Calu3 (cell line): Measurements from ENCODE around the gene SLC10A3. TPM values are rescaled to one million over a fixed set of nuclear protein-coding genes. Genes with fewer than 3 reads are reported as not detected.

Experiments used
- Bru-seq: library from RNA; stranded (reverse); fragments of 400-500 nt; gene quantifications from one replicate; lab custom pipeline; 2021; lab: Mats Ljungman, UMichigan
- BruChase-seq, 2 experiments: library from RNA; stranded (reverse); fragments of 400-500 nt; gene quantifications; one replicate each; lab custom pipeline; 2021; lab: Mats Ljungman, UMichigan
- BruUV-seq: library from RNA; stranded (reverse); fragments of 400-500 nt; replicated peaks from 2 replicates; lab custom pipeline; 2021; lab: Mats Ljungman, UMichigan
- CTCF ChIA-PET: fragments of 300-600 bp; sonication (Branson Sonifier 250); formaldehyde crosslinking; loops from one replicate; lab custom pipeline; 2022; ENCODE audit warnings: antibody characterized with exemption; lab: Charles Lee
- DNase-seq: peaks from one replicate; pipeline ENCODE4 v3.0.0; 2022
- H3K27ac Mint-ChIP-seq: one replicate; pipeline ENCODE4 v1.8.0; 2022; ENCODE audit warnings: mixed read lengths; ENCODE audit not compliant: unreplicated experiment
- H3K27me3 Mint-ChIP-seq: one replicate; pipeline ENCODE4 v1.8.0; 2022; ENCODE audit warnings: mixed read lengths; ENCODE audit not compliant: unreplicated experiment
- H3K36me3 Mint-ChIP-seq: one replicate; pipeline ENCODE4 v1.8.0; 2022; ENCODE audit warnings: mild to moderate bottlenecking, moderate library complexity, mixed read lengths; ENCODE audit not compliant: insufficient read depth, unreplicated experiment
- H3K4me1 Mint-ChIP-seq: one replicate; pipeline ENCODE4 v1.8.0; 2022; ENCODE audit warnings: mild to moderate bottlenecking, low read depth, mixed read lengths; ENCODE audit not compliant: unreplicated experiment
- H3K4me3 Mint-ChIP-seq: one replicate; pipeline ENCODE4 v1.8.0; 2022; ENCODE audit warnings: mild to moderate bottlenecking, low read depth, moderate library complexity, mixed read lengths; ENCODE audit not compliant: unreplicated experiment
- H3K9me3 Mint-ChIP-seq: one replicate; pipeline ENCODE4 v1.8.0; 2022; ENCODE audit warnings: low read depth, mixed read lengths; ENCODE audit not compliant: unreplicated experiment
- intact Hi-C: fragments of 100-400 bp; cut with micrococcal nuclease; formaldehyde crosslinking; loops from one replicate; pipeline ENCODE4 v1.10.0; 2022; ENCODE audit not compliant: unreplicated experiment
- long read RNA-seq: library from polyadenylated mRNA; stranded (forward); transcript quantifications from one replicate; pipeline ENCODE4 v2.0.0, GENCODE V29; 2022
- total RNA-seq: library from RNA; stranded (reverse); gene quantifications from 2 replicates; pipeline ENCODE4 v1.2.3, GENCODE V29; 2022
- TF ChIP-seq, protein P1 (sequence below): fragments of 200-600 bp; IDR thresholded peaks from one replicate; pipeline ENCODE4 v1.8.0; 2022; ENCODE audit warnings: antibody characterized with exemption; ENCODE audit not compliant: unreplicated experiment

SLC10A3 gene, protein sequence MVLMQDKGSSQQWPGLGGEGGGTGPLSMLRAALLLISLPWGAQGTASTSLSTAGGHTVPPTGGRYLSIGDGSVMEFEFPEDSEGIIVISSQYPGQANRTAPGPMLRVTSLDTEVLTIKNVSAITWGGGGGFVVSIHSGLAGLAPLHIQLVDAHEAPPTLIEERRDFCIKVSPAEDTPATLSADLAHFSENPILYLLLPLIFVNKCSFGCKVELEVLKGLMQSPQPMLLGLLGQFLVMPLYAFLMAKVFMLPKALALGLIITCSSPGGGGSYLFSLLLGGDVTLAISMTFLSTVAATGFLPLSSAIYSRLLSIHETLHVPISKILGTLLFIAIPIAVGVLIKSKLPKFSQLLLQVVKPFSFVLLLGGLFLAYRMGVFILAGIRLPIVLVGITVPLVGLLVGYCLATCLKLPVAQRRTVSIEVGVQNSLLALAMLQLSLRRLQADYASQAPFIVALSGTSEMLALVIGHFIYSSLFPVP
- total RNA-seq, result 21.5 and 27.1 TPM in 2 replicates
- Bru-seq, nascent RNA, result percentile 47 among the genes with signal in this experiment
- percentile 77 among the genes with signal in this experiment for BruChase-seq, experiment 1, labeled RNA remaining after a 6-hour chase
- percentile 69 among the genes with signal in this experiment for BruChase-seq, experiment 2, labeled RNA remaining after a 2-hour chase
- long read RNA-seq, transcript SLC10A3-201 (2 exons, 2,161 nt), result major isoform, 43 of 70 reads
- long read RNA-seq, partial matches to known transcripts, result 10 of 70 reads
- long read RNA-seq, other reads (novel, unspliced or antisense), result 15 of 70 reads

GRCh38 chrX:154490414-154491083, at the start of gene SLC10A3:
Gene SLC10A3 (minus strand): TSS chrX:154490629. CDS start chrX:154488940, 1,689 bp downstream.
- Mint-ChIP-seq H3K9me3 (no peaks in the 10 kb centered on the region), H3K4me1 (peaks cover 11% of the 10 kb centered on the region), H3K4me3 (peak within 1 kb of the TSS; percentile 80), H3K27ac (peak within 1 kb of the TSS; percentile 83), H3K27me3 (no peaks in the 10 kb centered on the region), H3K36me3 (peaks cover 51% of the 10 kb centered on the region)
- BruUV-seq, result no TSS peak
- CTCF ChIA-PET, result interaction anchor here (0.7 to 1.8 kb wide), 3 partner anchors 9 to 37 kb away, joined by 4 to 9 read pairs (median 5); no protein-coding TSS in a partner anchor
- peak; percentile 94 for DNase-seq
- intact Hi-C loops, result loop anchor here (5.0 kb wide), 1 partner anchor 83 kb away; the partner anchor contains the start of gene DNASE1L1
- TF ChIP-seq, protein P1, sequence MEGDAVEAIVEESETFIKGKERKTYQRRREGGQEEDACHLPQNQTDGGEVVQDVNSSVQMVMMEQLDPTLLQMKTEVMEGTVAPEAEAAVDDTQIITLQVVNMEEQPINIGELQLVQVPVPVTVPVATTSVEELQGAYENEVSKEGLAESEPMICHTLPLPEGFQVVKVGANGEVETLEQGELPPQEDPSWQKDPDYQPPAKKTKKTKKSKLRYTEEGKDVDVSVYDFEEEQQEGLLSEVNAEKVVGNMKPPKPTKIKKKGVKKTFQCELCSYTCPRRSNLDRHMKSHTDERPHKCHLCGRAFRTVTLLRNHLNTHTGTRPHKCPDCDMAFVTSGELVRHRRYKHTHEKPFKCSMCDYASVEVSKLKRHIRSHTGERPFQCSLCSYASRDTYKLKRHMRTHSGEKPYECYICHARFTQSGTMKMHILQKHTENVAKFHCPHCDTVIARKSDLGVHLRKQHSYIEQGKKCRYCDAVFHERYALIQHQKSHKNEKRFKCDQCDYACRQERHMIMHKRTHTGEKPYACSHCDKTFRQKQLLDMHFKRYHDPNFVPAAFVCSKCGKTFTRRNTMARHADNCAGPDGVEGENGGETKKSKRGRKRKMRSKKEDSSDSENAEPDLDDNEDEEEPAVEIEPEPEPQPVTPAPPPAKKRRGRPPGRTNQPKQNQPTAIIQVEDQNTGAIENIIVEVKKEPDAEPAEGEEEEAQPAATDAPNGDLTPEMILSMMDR, result no peak

GRCh38 chrX:154539077-154539476, 48.6 kb upstream of the SLC10A3 start:
- no peak for DNase-seq
- TF ChIP-seq, protein P1, result no peak
- Mint-ChIP-seq H3K36me3 (peaks cover 55% of the 10 kb centered on the region), H3K27me3 (no peaks in the 10 kb centered on the region), H3K27ac (peak overlapping the region; percentile 63), H3K4me3 (no peak overlapping the region), H3K4me1 (peaks cover 23% of the 10 kb centered on the region), H3K9me3 (no peaks in the 10 kb centered on the region)
- CTCF ChIA-PET, result no interaction called here
- intact Hi-C loops, result no loop called here
- no TSS peak for BruUV-seq

GRCh38 chrX:154535892-154536291, 45.5 kb upstream of the SLC10A3 start:
- intact Hi-C loops, result no loop called here
- no peak for DNase-seq
- Mint-ChIP-seq H3K4me3 (no peak overlapping the region), H3K4me1 (peaks cover 5% of the 10 kb centered on the region), H3K9me3 (no peaks in the 10 kb centered on the region), H3K36me3 (peaks cover 47% of the 10 kb centered on the region), H3K27me3 (no peaks in the 10 kb centered on the region), H3K27ac (no peak overlapping the region)
- TF ChIP-seq, protein P1, result no peak
- CTCF ChIA-PET, result no interaction called here
- no TSS peak for BruUV-seq
